Choroid plexus epithelial cell (primary cell): ENCODE data around the gene CMSS1.
A peak's percentile ranks its signal among the peaks of the same experiment; 100 is the strongest.

Source experiments
- DNase-seq: peaks from one replicate; pipeline ENCODE4 v3.0.0-alpha.2; 2010; ENCODE audit warnings: low read depth
- H3K4me3 ChIP-seq: 2 replicates; pipeline ENCODE4 v1.5.1; 2011; ENCODE audit warnings: low read depth, mild to moderate bottlenecking, control low read depth, low read length, moderate library complexity
- CTCF ChIP-seq: conservative IDR thresholded peaks from 2 replicates; pipeline ENCODE4 v1.5.1; 2011; ENCODE audit warnings: low read depth, mild to moderate bottlenecking, control low read depth, inconsistent platforms, low read length, moderate library complexity

CMSS1 gene

GRCh38 chr3:99871231-99872045 lies 53.8 kb downstream of the CMSS1 start:
- no peak for TF ChIP-seq CTCF
- no peak overlapping the region for H3K4me3 ChIP-seq
- no peak for DNase-seq

- peak overlapping the region; percentile 86 for H3K4me3 ChIP-seq
- DNase-seq = no peak
- no peak for TF ChIP-seq CTCF
Measured at GRCh38 chr3:99872923-99873254, 55.2 kb downstream of the CMSS1 start.

GRCh38 chr3:99873269-99874102 lies 55.8 kb downstream of the CMSS1 start:
- H3K4me3 ChIP-seq = peak overlapping the region; percentile 86
- peak; percentile 46 for DNase-seq
- no peak for TF ChIP-seq CTCF

- DNase-seq = no peak
- peak overlapping the region; percentile 86 for H3K4me3 ChIP-seq
- no peak for TF ChIP-seq CTCF
Measured at GRCh38 chr3:99874237-99875002, 56.8 kb downstream of the CMSS1 start.

GRCh38 chr3:99875581-99875928 lies 57.9 kb downstream of the CMSS1 start:
- H3K4me3 ChIP-seq = peak overlapping the region; percentile 86
- DNase-seq = peak; percentile 79

More at GRCh38 chr3:99875581-99875928, 57.9 kb downstream of the CMSS1 start:
- TF ChIP-seq CTCF = no peak
